ENCODE measurements around the gene TFAP2B. TPM values are rescaled to one million over a fixed set of nuclear protein-coding genes. Genes with fewer than 3 reads are reported as not detected.

TFAP2B gene
- total RNA-seq, 4 donors from 2014 or later = not detected

DNA sequence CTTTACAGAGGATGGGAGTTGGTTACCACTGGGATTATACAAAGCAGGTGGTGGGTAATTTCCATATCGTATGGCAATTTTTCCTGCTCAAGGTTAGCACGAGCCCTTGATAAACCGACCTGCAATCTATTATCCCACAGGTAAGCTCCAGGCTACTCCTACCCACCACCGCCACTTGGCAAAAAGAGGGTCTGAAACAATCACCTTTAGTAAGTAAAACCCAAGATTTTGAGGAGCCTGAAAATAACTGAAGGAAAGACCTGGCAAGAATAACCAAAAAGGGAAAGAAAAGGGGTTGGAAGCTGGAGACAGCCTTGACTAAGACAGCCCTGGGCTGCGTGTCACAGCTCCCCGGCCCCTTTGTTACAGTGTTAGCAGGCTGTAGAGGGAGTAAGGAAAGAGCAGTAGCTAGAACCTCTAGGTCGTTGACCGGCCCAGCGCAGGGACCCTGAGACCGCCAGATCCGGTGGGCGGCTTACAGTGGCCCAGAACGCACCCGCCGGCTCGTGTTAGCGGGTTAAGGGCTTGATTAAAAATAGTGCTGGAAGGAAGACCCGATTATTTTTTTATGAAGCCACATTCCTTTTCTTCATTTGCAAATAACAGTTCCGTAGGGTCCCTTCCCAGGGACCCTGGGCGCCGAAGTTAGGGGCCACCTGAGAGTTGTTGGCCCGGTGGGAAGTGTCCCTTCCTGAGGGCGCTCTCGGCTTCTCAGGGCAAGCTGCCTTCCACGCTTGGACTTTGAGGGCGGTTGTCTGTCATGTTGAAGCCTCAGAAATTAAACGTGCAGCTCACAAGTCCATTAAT lies 30.5 kb downstream of the TFAP2B start:
- no peaks in the 10 kb centered on the region for H3K36me3 ChIP-seq
- H3K9me3 ChIP-seq = no peaks in the 10 kb centered on the region
- H3K4me1 ChIP-seq = peaks cover 0 to 12% (median 1%) of the 10 kb centered on the region in 4 donors
- peaks cover 95% of the 10 kb centered on the region for H3K27me3 ChIP-seq
- in situ Hi-C loops (cut with MboI; ENCODE audit: low pct_ligation_motif_present in 1 of 4, low pct_unique_long_range_greater_than_20kb in 1 of 4, low sequenced_read_pairs in 3 of 4) (no loop called here), intact Hi-C loops (cut with DNase I; ENCODE audit: low total_unique reads) (no loop called here)
- 19 to 24% methylated on average over 4 to 27 of the region's 27 CpGs for WGBS, 2 donors (ENCODE audit: low coverage in 1 of 2)
- TF ChIP-seq POLR2A (IDR thresholded peaks at IDR 0.05) = no peak
- TF ChIP-seq CTCF (IDR thresholded peaks at IDR 0.05) = no peak
- TF ChIP-seq POLR2AphosphoS5 (IDR thresholded peaks at IDR 0.05) = no peak
- no peak for TF ChIP-seq EP300 (IDR thresholded peaks at IDR 0.05; ENCODE audit: low read depth)
- DNase-seq = no peak
- no peak overlapping the region for H3K27ac ChIP-seq
- H3K4me3 ChIP-seq = no peak overlapping the region

- no peaks in the 10 kb centered on the region for H3K36me3 ChIP-seq
- intact Hi-C loops (cut with DNase I; ENCODE audit: low total_unique reads) = no loop called here
- TF ChIP-seq CTCF (IDR thresholded peaks at IDR 0.05) (no peak), EP300 (IDR thresholded peaks at IDR 0.05; ENCODE audit: low read depth) (no peak), POLR2A (IDR thresholded peaks at IDR 0.05) (no peak), POLR2AphosphoS5 (IDR thresholded peaks at IDR 0.05) (no peak)
- no peaks in the 10 kb centered on the region for H3K9me3 ChIP-seq
- H3K27me3 ChIP-seq = peaks cover 89% of the 10 kb centered on the region
- peaks cover 0 to 12% (median 1%) of the 10 kb centered on the region in 4 donors for H3K4me1 ChIP-seq
- DNase-seq = no peak
- peak overlapping the region in 1 of 4 donors; percentile 11 for H3K4me3 ChIP-seq
- in situ Hi-C loops (cut with MboI; ENCODE audit: low pct_ligation_motif_present in 1 of 4, low pct_unique_long_range_greater_than_20kb in 1 of 4, low sequenced_read_pairs in 3 of 4) = no loop called here
- 5 to 16% methylated on average over 16 to 22 of the region's 22 CpGs for WGBS, 2 donors (ENCODE audit: low coverage in 1 of 2)
- H3K27ac ChIP-seq = no peak overlapping the region
Measured at GRCh38 chr6:50849796-50850180, 31.1 kb downstream of the TFAP2B start.

GRCh38 chr6:50850223-50851048 lies 31.8 kb downstream of the TFAP2B start:
- no peak for TF ChIP-seq POLR2AphosphoS5 (IDR thresholded peaks at IDR 0.05)
- TF ChIP-seq EP300 (IDR thresholded peaks at IDR 0.05; ENCODE audit: low read depth) = no peak
- TF ChIP-seq POLR2A (IDR thresholded peaks at IDR 0.05) = no peak
- in situ Hi-C loops (cut with MboI; ENCODE audit: low pct_ligation_motif_present in 1 of 4, low pct_unique_long_range_greater_than_20kb in 1 of 4, low sequenced_read_pairs in 3 of 4) = no loop called here
- H3K9me3 ChIP-seq = no peaks in the 10 kb centered on the region
- H3K27ac ChIP-seq = no peak overlapping the region
- no peaks in the 10 kb centered on the region for H3K36me3 ChIP-seq
- peaks cover 82% of the 10 kb centered on the region for H3K27me3 ChIP-seq
- WGBS, 2 donors (ENCODE audit: low coverage in 1 of 2) = 29% methylated on average over 30 of the region's 55 CpGs; no CpG with 5 or more reads in 1 of the 2 donors
- no peak for DNase-seq
- peak overlapping the region in 1 of 4 donors; percentile 11 for H3K4me3 ChIP-seq
- intact Hi-C loops (cut with DNase I; ENCODE audit: low total_unique reads) = no loop called here
- H3K4me1 ChIP-seq = peaks cover 0 to 12% (median 1%) of the 10 kb centered on the region in 4 donors

DNA sequence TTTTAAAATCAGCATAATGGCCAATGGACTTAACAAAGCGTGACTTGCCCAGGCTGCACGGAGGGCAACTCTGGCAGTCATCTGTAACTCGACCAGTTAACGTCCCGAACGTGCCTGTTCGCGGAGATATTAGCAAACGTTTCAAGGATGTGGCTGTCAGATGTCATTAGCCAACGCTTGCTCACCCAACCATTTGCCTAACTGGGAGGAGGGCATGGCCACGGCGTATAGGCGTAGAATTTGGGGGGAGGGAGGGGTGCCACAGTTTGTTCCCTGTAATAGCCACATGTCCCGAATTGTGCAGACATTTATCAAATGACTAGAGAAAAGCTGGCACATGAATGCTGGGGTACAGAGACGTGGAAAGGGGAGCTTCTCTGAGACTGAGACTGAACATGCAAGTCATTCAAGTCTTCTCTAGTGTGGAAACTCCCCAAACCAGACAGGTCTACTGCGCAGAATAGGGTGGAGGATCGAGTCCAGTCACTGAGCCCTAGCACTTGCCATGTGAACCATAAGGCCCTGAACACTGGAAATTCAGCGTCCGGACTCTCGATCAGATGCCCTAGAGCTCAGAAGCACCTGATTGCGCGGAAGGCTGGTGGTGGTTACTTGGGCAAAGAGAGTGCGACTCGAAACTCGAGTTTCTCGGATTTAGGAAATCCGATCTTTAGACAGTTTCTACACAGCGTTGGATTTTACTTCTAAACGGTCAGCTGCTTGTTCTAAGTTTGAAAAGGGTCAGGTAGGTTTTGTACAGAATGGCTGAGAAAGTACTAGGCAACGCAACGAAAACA lies 32.6 kb downstream of the TFAP2B start:
- Histone ChIP-seq H3K9me3 (no peaks in the 10 kb centered on the region), H3K27ac (no peak overlapping the region), H3K27me3 (peaks cover 74% of the 10 kb centered on the region), H3K36me3 (no peaks in the 10 kb centered on the region), H3K4me3 (no peak overlapping the region), H3K4me1 (peaks cover 0 to 12% (median 1%) of the 10 kb centered on the region in 4 donors)
- 19 to 30% methylated on average over 16 to 30 of the region's 31 CpGs for WGBS, 2 donors (ENCODE audit: low coverage in 1 of 2)
- TF ChIP-seq POLR2AphosphoS5 (IDR thresholded peaks at IDR 0.05) (no peak), EP300 (IDR thresholded peaks at IDR 0.05; ENCODE audit: low read depth) (no peak), POLR2A (IDR thresholded peaks at IDR 0.05) (no peak), CTCF (IDR thresholded peaks at IDR 0.05) (no peak)
- no peak for DNase-seq
- in situ Hi-C loops (cut with MboI; ENCODE audit: low pct_ligation_motif_present in 1 of 4, low pct_unique_long_range_greater_than_20kb in 1 of 4, low sequenced_read_pairs in 3 of 4) = no loop called here
- intact Hi-C loops (cut with DNase I; ENCODE audit: low total_unique reads) = no loop called here
